ENCODE measurements around the gene RNU1-1.
"Not testable (repeated sequence)": the region's sequence is repeated elsewhere in the genome, so short reads cannot be mapped to it uniquely, and the experiment has no call there.

RNU1-1 gene

GRCh38 chr1:16535487-16535886, 21.4 kb upstream of the RNU1-1 start:
- H3K36me3 ChIP-seq (replicated peaks); H3K27me3 ChIP-seq (replicated peaks); H3K27ac ChIP-seq; in situ Hi-C loops (cut with HindIII; ENCODE audit: low pct_ligation_motif_present, low sequenced_read_pairs): not testable (repeated sequence)
- peak; percentile 52 for DNase-seq
- H3K4me3 ChIP-seq (ENCODE audit: low read depth, low read length): peak overlapping the region; percentile 54

- H3K36me3 ChIP-seq (replicated peaks); H3K27ac ChIP-seq; in situ Hi-C loops (cut with HindIII; ENCODE audit: low pct_ligation_motif_present, low sequenced_read_pairs); H3K27me3 ChIP-seq (replicated peaks): not testable (repeated sequence)
- H3K4me3 ChIP-seq (ENCODE audit: low read depth, low read length): peak overlapping the region; percentile 54
- DNase-seq: peak; percentile 89
Observed at GRCh38 chr1:16534829-16535456, 20.9 kb upstream of the RNU1-1 start.

GRCh38 chr1:16534239-16534828, 20.2 kb upstream of the RNU1-1 start:
- H3K4me3 ChIP-seq (ENCODE audit: low read depth, low read length); H3K27ac ChIP-seq; DNase-seq; H3K27me3 ChIP-seq (replicated peaks); in situ Hi-C loops (cut with HindIII; ENCODE audit: low pct_ligation_motif_present, low sequenced_read_pairs); H3K36me3 ChIP-seq (replicated peaks): not testable (repeated sequence)

GRCh38 chr1:16532235-16532991, 18.3 kb upstream of the RNU1-1 start:
- H3K27ac ChIP-seq; H3K27me3 ChIP-seq (replicated peaks); H3K4me3 ChIP-seq (ENCODE audit: low read depth, low read length); DNase-seq; H3K36me3 ChIP-seq (replicated peaks); in situ Hi-C loops (cut with HindIII; ENCODE audit: low pct_ligation_motif_present, low sequenced_read_pairs): not testable (repeated sequence)
- TF ChIP-seq CTCF (IDR thresholded peaks at IDR 0.05; ENCODE audit: low read depth, low read length, missing control alignments): peak; percentile 23

- H3K27me3 ChIP-seq (replicated peaks); DNase-seq; H3K4me3 ChIP-seq (ENCODE audit: low read depth, low read length); H3K27ac ChIP-seq; H3K36me3 ChIP-seq (replicated peaks); in situ Hi-C loops (cut with HindIII; ENCODE audit: low pct_ligation_motif_present, low sequenced_read_pairs): not testable (repeated sequence)
Observed at GRCh38 chr1:16528338-16528737, 14.3 kb upstream of the RNU1-1 start.

GRCh38 chr1:16525769-16526168, 11.7 kb upstream of the RNU1-1 start:
- H3K36me3 ChIP-seq (replicated peaks); H3K27me3 ChIP-seq (replicated peaks); in situ Hi-C loops (cut with HindIII; ENCODE audit: low pct_ligation_motif_present, low sequenced_read_pairs); H3K27ac ChIP-seq; DNase-seq; H3K4me3 ChIP-seq (ENCODE audit: low read depth, low read length): not testable (repeated sequence)

- H3K27me3 ChIP-seq (replicated peaks); H3K36me3 ChIP-seq (replicated peaks); in situ Hi-C loops (cut with HindIII; ENCODE audit: low pct_ligation_motif_present, low sequenced_read_pairs); DNase-seq; H3K4me3 ChIP-seq (ENCODE audit: low read depth, low read length); H3K27ac ChIP-seq: not testable (repeated sequence)
Observed at GRCh38 chr1:16521679-16522078, 7.6 kb upstream of the RNU1-1 start.

- TF ChIP-seq CTCF (IDR thresholded peaks at IDR 0.05; ENCODE audit: low read depth, low read length, missing control alignments): no peak
- in situ Hi-C loops (cut with HindIII; ENCODE audit: low pct_ligation_motif_present, low sequenced_read_pairs): no loop called here
- H3K27me3 ChIP-seq (replicated peaks): no peaks in the 10 kb centered on the region
Observed at GRCh38 chr1:16521288-16521583, 7.2 kb upstream of the RNU1-1 start.

More at GRCh38 chr1:16521288-16521583, 7.2 kb upstream of the RNU1-1 start:
- DNase-seq: no peak
- Histone ChIP-seq H3K27ac (no peak overlapping the region), H3K4me3 (ENCODE audit: low read depth, low read length) (peak overlapping the region; percentile 55), H3K36me3 (replicated peaks) (no peaks in the 10 kb centered on the region)
